ENCODE measurements around the gene PPFIBP1.
"Not testable (repeated sequence)": the region's sequence is repeated elsewhere in the genome, so short reads cannot be mapped to it uniquely, and the experiment has no call there.

Gene PPFIBP1

GRCh38 chr12:27585739-27586265 lies 61.8 kb downstream of the PPFIBP1 start:
- no peak for FAIRE-seq
- DNase-seq (ENCODE audit: insufficient read length), result no peak
- TF ChIP-seq POLR2AphosphoS5 (IDR thresholded peaks at IDR 0.05; ENCODE audit: low read depth, low read length) (no peak), POLR2A (IDR thresholded peaks at IDR 0.05; ENCODE audit: low read depth, low read length) (no peak), TAF1 (IDR thresholded peaks at IDR 0.05; ENCODE audit: borderline replicate concordance, low read depth, low read length) (no peak)

GRCh38 chr12:27588075-27588730 lies 64.2 kb downstream of the PPFIBP1 start:
- DNase-seq (ENCODE audit: insufficient read length), result not testable (repeated sequence)
- peak; percentile 60 for FAIRE-seq

- no peak for DNase-seq (ENCODE audit: insufficient read length)
- TF ChIP-seq POLR2AphosphoS5 (IDR thresholded peaks at IDR 0.05; ENCODE audit: low read depth, low read length) (no peak), POLR2A (IDR thresholded peaks at IDR 0.05; ENCODE audit: low read depth, low read length) (no peak), TAF1 (IDR thresholded peaks at IDR 0.05; ENCODE audit: borderline replicate concordance, low read depth, low read length) (no peak)
- no peak for FAIRE-seq
These were observed 64.8 kb downstream of the PPFIBP1 start for GRCh38 chr12:27588776-27589175.

GRCh38 chr12:27589419-27589818 lies 65.4 kb downstream of the PPFIBP1 start:
- FAIRE-seq (no peak), DNase-seq (ENCODE audit: insufficient read length) (no peak)
- TF ChIP-seq TAF1 (IDR thresholded peaks at IDR 0.05; ENCODE audit: borderline replicate concordance, low read depth, low read length), result no peak
- no peak for TF ChIP-seq POLR2AphosphoS5 (IDR thresholded peaks at IDR 0.05; ENCODE audit: low read depth, low read length)
- TF ChIP-seq POLR2A (IDR thresholded peaks at IDR 0.05; ENCODE audit: low read depth, low read length), result no peak

- FAIRE-seq; DNase-seq (ENCODE audit: insufficient read length): not testable (repeated sequence)
These were observed 67.7 kb downstream of the PPFIBP1 start for GRCh38 chr12:27591698-27592097.

GRCh38 chr12:27592548-27592947 lies 68.5 kb downstream of the PPFIBP1 start:
- no peak for DNase-seq (ENCODE audit: insufficient read length)
- peak; percentile 83 for FAIRE-seq

GRCh38 chr12:27593266-27593665 lies 69.3 kb downstream of the PPFIBP1 start:
- TF ChIP-seq TAF1 (IDR thresholded peaks at IDR 0.05; ENCODE audit: borderline replicate concordance, low read depth, low read length) (no peak), POLR2AphosphoS5 (IDR thresholded peaks at IDR 0.05; ENCODE audit: low read depth, low read length) (no peak), POLR2A (IDR thresholded peaks at IDR 0.05; ENCODE audit: low read depth, low read length) (no peak)
- FAIRE-seq (no peak), DNase-seq (ENCODE audit: insufficient read length) (no peak)

More at GRCh38 chr12:27592548-27592947, 68.5 kb downstream of the PPFIBP1 start:
- TF ChIP-seq POLR2A (IDR thresholded peaks at IDR 0.05; ENCODE audit: low read depth, low read length), result no peak
- no peak for TF ChIP-seq POLR2AphosphoS5 (IDR thresholded peaks at IDR 0.05; ENCODE audit: low read depth, low read length)
- no peak for TF ChIP-seq TAF1 (IDR thresholded peaks at IDR 0.05; ENCODE audit: borderline replicate concordance, low read depth, low read length)

- DNase-seq (ENCODE audit: insufficient read length) (no peak), FAIRE-seq (no peak)
- no peak for TF ChIP-seq POLR2A (IDR thresholded peaks at IDR 0.05; ENCODE audit: low read depth, low read length)
- no peak for TF ChIP-seq TAF1 (IDR thresholded peaks at IDR 0.05; ENCODE audit: borderline replicate concordance, low read depth, low read length)
- TF ChIP-seq POLR2AphosphoS5 (IDR thresholded peaks at IDR 0.05; ENCODE audit: low read depth, low read length), result no peak
These were observed 71.2 kb downstream of the PPFIBP1 start for GRCh38 chr12:27595231-27595642.

- not testable (repeated sequence) for FAIRE-seq; DNase-seq (ENCODE audit: insufficient read length)
These were observed 74.9 kb downstream of the PPFIBP1 start for GRCh38 chr12:27598866-27599265.

- DNase-seq (ENCODE audit: insufficient read length), result not testable (repeated sequence)
- FAIRE-seq, result peak; percentile 30
These were observed 77.2 kb downstream of the PPFIBP1 start for GRCh38 chr12:27601056-27601828.

- FAIRE-seq (no peak), DNase-seq (ENCODE audit: insufficient read length) (no peak)
- TF ChIP-seq POLR2AphosphoS5 (IDR thresholded peaks at IDR 0.05; ENCODE audit: low read depth, low read length) (no peak), POLR2A (IDR thresholded peaks at IDR 0.05; ENCODE audit: low read depth, low read length) (no peak), TAF1 (IDR thresholded peaks at IDR 0.05; ENCODE audit: borderline replicate concordance, low read depth, low read length) (no peak)
These were observed 78.5 kb downstream of the PPFIBP1 start for GRCh38 chr12:27602516-27602915.

- FAIRE-seq, result no peak
- no peak for TF ChIP-seq POLR2AphosphoS5 (IDR thresholded peaks at IDR 0.05; ENCODE audit: low read depth, low read length)
- no peak for TF ChIP-seq TAF1 (IDR thresholded peaks at IDR 0.05; ENCODE audit: borderline replicate concordance, low read depth, low read length)
- TF ChIP-seq POLR2A (IDR thresholded peaks at IDR 0.05; ENCODE audit: low read depth, low read length), result no peak
- DNase-seq (ENCODE audit: insufficient read length), result no peak
These were observed 80.4 kb downstream of the PPFIBP1 start for GRCh38 chr12:27604431-27604830.

All from GM12892 (cell line).